Kidney epithelial cell (primary cell): ENCODE data around the gene MIOX. TPM values are rescaled to one million over a fixed set of nuclear protein-coding genes. Genes with fewer than 3 reads are reported as not detected.

Experiments
- DNase-seq: peaks from one replicate; pipeline ENCODE4 v3.0.0-alpha.2; 2010; ENCODE audit warnings: low read depth
- H3K27me3 ChIP-seq: 2 replicates; pipeline ENCODE4 v1.6.0; 2011; ENCODE audit warnings: low read length; ENCODE audit not compliant: control insufficient read depth, insufficient read depth
- H3K36me3 ChIP-seq: 2 replicates; pipeline ENCODE4 v1.5.1; 2011; ENCODE audit warnings: low read length; ENCODE audit not compliant: control insufficient read depth, insufficient read depth
- H3K4me3 ChIP-seq: 2 replicates; pipeline ENCODE4 v1.5.1; 2011; ENCODE audit warnings: low read depth, mild to moderate bottlenecking, control low read depth, low read length
- CTCF ChIP-seq: IDR thresholded peaks from 2 replicates; pipeline ENCODE4 v1.5.1; 2011; ENCODE audit warnings: mild to moderate bottlenecking, moderate library complexity, low read length, control low read depth, inconsistent platforms; ENCODE audit not compliant: insufficient read depth, poor library complexity, severe bottlenecking
- total RNA-seq: library from RNA; depleted of rRNA; stranded (reverse); fragments of >200 nt; gene quantifications from 2 replicates; pipeline ENCODE4 v1.2.3, GENCODE V29; 2015

The MIOX gene
- total RNA-seq, 1 donor from 2014 or later: 1.8 TPM

- no peaks in the 10 kb centered on the region for H3K36me3 ChIP-seq
- H3K27me3 ChIP-seq: no peaks in the 10 kb centered on the region
- no peak for TF ChIP-seq CTCF
- no peak for DNase-seq
- H3K4me3 ChIP-seq: no peak overlapping the region
Measured at GRCh38 chr22:50505276-50505775, 18.7 kb downstream of the MIOX start.

GRCh38 chr22:50505776-50506610 lies 19.3 kb downstream of the MIOX start:
- Histone ChIP-seq H3K4me3 (peak overlapping the region; percentile 99), H3K36me3 (no peaks in the 10 kb centered on the region), H3K27me3 (no peaks in the 10 kb centered on the region)
- no peak for DNase-seq
- TF ChIP-seq CTCF: no peak

GRCh38 chr22:50506611-50507420 lies 20.2 kb downstream of the MIOX start:
- no peak for TF ChIP-seq CTCF
- Histone ChIP-seq H3K36me3 (no peaks in the 10 kb centered on the region), H3K27me3 (no peaks in the 10 kb centered on the region), H3K4me3 (peak overlapping the region; percentile 99)
- no peak for DNase-seq

GRCh38 chr22:50507421-50507990 lies 20.8 kb downstream of the MIOX start, which contains the start of gene LMF2:
Gene LMF2, minus strand, starts transcription at chr22:50507702. Its CDS starts 27 bp downstream, at chr22:50507675.
- H3K27me3 ChIP-seq: no peaks in the 10 kb centered on the region
- no peak for DNase-seq
- H3K36me3 ChIP-seq: no peaks in the 10 kb centered on the region
- peak within 1 kb of the TSS; percentile 99 for H3K4me3 ChIP-seq
- TF ChIP-seq CTCF: no peak

GRCh38 chr22:50507991-50508884 lies 21.6 kb downstream of the MIOX start, which contains the start of gene NCAPH2:
Gene NCAPH2, plus strand, starts transcription at chr22:50508224. Its CDS starts 114 bp downstream, at chr22:50508338.
- no peak for TF ChIP-seq CTCF
- DNase-seq: no peak
- no peaks in the 10 kb centered on the region for H3K27me3 ChIP-seq
- H3K36me3 ChIP-seq: no peaks in the 10 kb centered on the region
- peak within 1 kb of the TSS; percentile 99 for H3K4me3 ChIP-seq
